GM21723 (cell line): ENCODE data around the gene IFNL2.
"Not testable (repeated sequence)": the region's sequence is repeated elsewhere in the genome, so short reads cannot be mapped to it uniquely, and the experiment has no call there.

Experiments used
- ATAC-seq: cut with Tn5 transposase; IDR thresholded peaks from one replicate; pipeline ENCODE4 v1.9.1; 2021; ENCODE audit warnings: mild to moderate bottlenecking, moderate library complexity; ENCODE audit not compliant: unreplicated experiment

IFNL2 gene

GRCh38 chr19:39296055-39296645, 28.0 kb downstream of the IFNL2 start, which contains the start of gene IFNL1:
IFNL1 (plus strand) TSS chr19:39296407; CDS start chr19:39296422, 15 bp downstream.
- no peak for ATAC-seq

GRCh38 chr19:39296906-39297305, 28.7 kb downstream of the IFNL2 start:
- no peak for ATAC-seq

GRCh38 chr19:39297931-39298634, 29.9 kb downstream of the IFNL2 start:
- no peak for ATAC-seq

- ATAC-seq = no peak
Observed at GRCh38 chr19:39299404-39299803, 31.2 kb downstream of the IFNL2 start.

GRCh38 chr19:39299832-39300231, 31.6 kb downstream of the IFNL2 start:
- ATAC-seq = no peak

- no peak for ATAC-seq
Observed at GRCh38 chr19:39301021-39301420, 32.8 kb downstream of the IFNL2 start.

- no peak for ATAC-seq
Observed at GRCh38 chr19:39301562-39301961, 33.4 kb downstream of the IFNL2 start.

GRCh38 chr19:39303373-39304184, 35.4 kb downstream of the IFNL2 start:
- ATAC-seq = no peak

- no peak for ATAC-seq
Observed at GRCh38 chr19:39304185-39304513, 36.0 kb downstream of the IFNL2 start.

GRCh38 chr19:39304701-39305571, 36.7 kb downstream of the IFNL2 start:
- no peak for ATAC-seq

- ATAC-seq = no peak
Observed at GRCh38 chr19:39306075-39306474, 37.9 kb downstream of the IFNL2 start.

- ATAC-seq = no peak
Observed at GRCh38 chr19:39307046-39307821, 39.0 kb downstream of the IFNL2 start.

- no peak for ATAC-seq
Observed at GRCh38 chr19:39307822-39308530, 39.8 kb downstream of the IFNL2 start.

GRCh38 chr19:39308531-39309304, 40.5 kb downstream of the IFNL2 start:
- no peak for ATAC-seq

- ATAC-seq = not testable (repeated sequence)
Observed at GRCh38 chr19:39309305-39309670, 41.1 kb downstream of the IFNL2 start.

- ATAC-seq = no peak
Observed at GRCh38 chr19:39310558-39311311, 42.5 kb downstream of the IFNL2 start.

- no peak for ATAC-seq
Observed at GRCh38 chr19:39314016-39314728, 46.0 kb downstream of the IFNL2 start.

- ATAC-seq = no peak
Observed at GRCh38 chr19:39315933-39316332, 47.7 kb downstream of the IFNL2 start.
